Tibial nerve (tissue), 4 donors: ENCODE results near the gene VWA7.

Experiments used
- CTCF ChIP-seq, 5 experiments: fragments of 200-600 bp in 3 of 5; fragments of 450-650 bp in 2 of 5; sonication (generic) in 3 of 5; IDR thresholded peaks; one replicate each; pipeline ENCODE4 v1.5.1; 2016 to 2019; ENCODE audit warnings: antibody characterized with exemption in 5 of 5, mild to moderate bottlenecking in 3 of 5, moderate library complexity in 2 of 5
- EP300 ChIP-seq, 2 donors: sonication (generic); formaldehyde crosslinking; IDR thresholded peaks; one replicate each; pipeline ENCODE4 v1.6.1; 2017; ENCODE audit warnings: antibody characterized with exemption in 2 of 2, mild to moderate bottlenecking in 1 of 2
- POLR2A ChIP-seq, 2 donors: fragments of 450-650 bp; IDR thresholded peaks; one replicate each; pipeline ENCODE4 v1.6.1; 2017; ENCODE audit warnings: antibody characterized with exemption in 2 of 2, mild to moderate bottlenecking in 2 of 2, moderate library complexity in 2 of 2

GRCh38 chr6:31768363-31769257 lies 8.5 kb downstream of the VWA7 start:
- TF ChIP-seq CTCF (IDR thresholded peaks at IDR 0.05) (no peak), POLR2A (IDR thresholded peaks at IDR 0.05) (no peak), EP300 (IDR thresholded peaks at IDR 0.05) (no peak)
